Measurements from ENCODE around the gene CR1. TPM values are rescaled to one million over a fixed set of nuclear protein-coding genes. Genes with fewer than 3 reads are reported as not detected.

CR1 gene
- total and polyA plus RNA-seq, 9 of the 15 experiments (the other 6 are each of a cell fraction or from before 2014, with no cell fraction given), result 0.07 to 0.47 (median 0.18) TPM

DNA sequence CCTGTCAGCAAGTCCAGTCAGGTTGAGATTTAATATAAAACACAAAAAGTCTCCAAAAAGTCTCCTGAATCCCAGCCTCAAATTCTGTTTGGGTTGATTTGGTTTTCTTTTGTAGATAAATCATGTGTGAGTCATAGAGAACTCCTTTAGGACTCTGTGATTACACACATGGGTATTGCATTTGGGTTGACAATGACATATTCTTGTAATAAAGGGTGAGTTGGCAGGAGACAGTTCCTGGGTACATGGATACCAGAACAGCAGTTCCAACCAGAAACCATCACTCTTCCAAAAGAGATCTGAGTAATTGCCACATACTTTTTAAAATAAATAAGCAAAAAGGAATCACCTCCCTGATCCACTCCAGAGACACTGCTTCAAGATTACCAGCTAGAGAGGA, 32.9 kb upstream of the CR1 start (continued):
- peak; percentile 73 for TF ChIP-seq MEIS2 (IDR thresholded peaks at IDR 0.05; ENCODE audit: partially characterized antibody)
- no peak for TF ChIP-seq ZBTB17 (CRISPR knock-in tag; IDR thresholded peaks at IDR 0.05)
- TF ChIP-seq NFXL1 (CRISPR knock-in tag; IDR thresholded peaks at IDR 0.05), result no peak
- no peak for TF ChIP-seq HMG20B (CRISPR knock-in tag; IDR thresholded peaks at IDR 0.05)

DNA sequence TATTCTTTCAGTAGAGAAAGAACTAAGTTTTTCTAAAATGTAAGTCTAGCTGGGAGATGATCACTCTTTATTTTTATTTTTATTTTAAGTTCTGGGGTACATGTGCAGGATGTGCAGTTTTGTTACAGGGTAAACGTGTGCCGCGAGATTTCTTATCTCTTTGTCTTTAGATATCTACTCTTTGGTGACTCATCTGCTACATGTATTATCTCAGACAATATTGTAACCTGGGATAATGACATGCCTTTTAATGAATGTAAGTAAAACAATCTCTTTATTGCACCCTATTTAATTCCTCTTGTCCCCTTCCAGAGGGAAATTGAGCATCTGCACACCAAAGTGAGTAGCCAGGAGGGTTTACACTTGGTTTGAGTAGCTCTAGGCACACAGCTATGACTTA, 32.4 kb upstream of the CR1 start:
- H3K4me2 ChIP-seq (ENCODE audit: insufficient read depth, low read length), result peak overlapping the region; percentile 36; the same call in 1 of the 2 replicates
- ATAC-seq, result peak; percentile 32; the same call in 1 of the 3 replicates
- H3K27ac ChIP-seq (ENCODE audit: extremely low read depth, low read depth, low read length), result no peak overlapping the region; the same call in 2 of the 3 replicates
- ChIA-PET POLR2A (interaction anchor here (0.7 to 1.9 kb wide), 4 partner anchors 9 to 56 kb away, joined by 3 to 7 read pairs (median 4); no protein-coding TSS in a partner anchor), CTCF (ENCODE audit: low intra/inter-chr PET ratio) (interaction anchor here (0.6 kb wide), 1 partner anchor 614 kb away, joined by 3 read pairs; no protein-coding TSS in a partner anchor)
- H2AFZ ChIP-seq (ENCODE audit: low read depth, low read length), result no peak overlapping the region
- H3K9ac ChIP-seq (ENCODE audit: insufficient read depth in 1 of 2, low read depth in 2 of 2, low read length in 2 of 2), result no peak overlapping the region
- no peaks in the 10 kb centered on the region for H3K27me3 ChIP-seq (ENCODE audit: control insufficient read depth in 2 of 2, insufficient read depth in 2 of 2, low read length in 2 of 2)
- WGBS (ENCODE audit: insufficient coverage, low coverage, missing lambda C conversion rate), result 1% methylated on average over 3 of the region's 3 CpGs
- intact Hi-C loops (cut with micrococcal nuclease) (no loop called here), in situ Hi-C loops (cut with MboI) (no loop called here)
- H3K9me3 ChIP-seq (replicated peaks; ENCODE audit: control insufficient read depth, insufficient read depth, low read depth, low read length), result no peaks in the 10 kb centered on the region
- DNase-seq (ENCODE audit: extremely low read depth in 1 of 4, low spot score in 3 of 4), result no peak
- H3K79me2 ChIP-seq (ENCODE audit: control insufficient read depth, insufficient read depth, low read length), result no peaks in the 10 kb centered on the region
- no peaks in the 10 kb centered on the region for H3K9me1 ChIP-seq (ENCODE audit: control insufficient read depth, insufficient read depth, low read length)
- FAIRE-seq, result no peak
- TF ChIP-seq ZNF124 (CRISPR knock-in tag; IDR thresholded peaks at IDR 0.05), result no peak
- TF ChIP-seq ZNF583 (CRISPR knock-in tag; IDR thresholded peaks at IDR 0.05), result no peak
- TF ChIP-seq ARID1B (IDR thresholded peaks at IDR 0.05), result peak; percentile 61
- peak; percentile 54; the same call in 1 of the 2 replicates for TF ChIP-seq SMARCE1 (IDR thresholded peaks at IDR 0.05)
- peak; percentile 65 for TF ChIP-seq ATF3 (IDR thresholded peaks at IDR 0.05)
- no peak for TF ChIP-seq ATF3 (CRISPR knock-in tag; conservative IDR thresholded peaks at IDR 0.05)
- TF ChIP-seq HMG20A (CRISPR knock-in tag; conservative IDR thresholded peaks at IDR 0.05), result no peak
- peak; percentile 47 for TF ChIP-seq CBFA2T3 (IDR thresholded peaks at IDR 0.05)
- TF ChIP-seq RNF2 (IDR thresholded peaks at IDR 0.05), result no peak
- no peak for TF ChIP-seq DIDO1 (tag; IDR thresholded peaks at IDR 0.05; ENCODE audit: low read depth)
- TF ChIP-seq DPF2 (IDR thresholded peaks at IDR 0.05), result peak; percentile 30; the same call in 1 of the 2 replicates
- peak; percentile 84 for TF ChIP-seq JUND (IDR thresholded peaks at IDR 0.05; ENCODE audit: borderline replicate concordance, low read depth, low read length)
- peak; percentile 73 for TF ChIP-seq JUND (tag; IDR thresholded peaks at IDR 0.05; ENCODE audit: borderline replicate concordance, low read depth, low read length)
- peak; percentile 83 for TF ChIP-seq FOSL1 (tag; conservative IDR thresholded peaks at IDR 0.05)
- no peak for TF ChIP-seq HDAC6 (IDR thresholded peaks at IDR 0.05; ENCODE audit: low read depth, low read length)
- TF ChIP-seq SOX6 (IDR thresholded peaks at IDR 0.05), result peak; percentile 77
- no peaks in the 10 kb centered on the region for H3K36me3 ChIP-seq (ENCODE audit: control insufficient read depth, insufficient read depth, low read length)
- H3K4me1 ChIP-seq (replicated peaks in 1 of 2; ENCODE audit: control insufficient read depth in 2 of 2, insufficient read depth in 2 of 2, low read length in 2 of 2), result peaks cover 0 to 22% of the 10 kb centered on the region in 2 experiments; a peak in 2 of 5 replicates
- H3K4me3 ChIP-seq, result no peak overlapping the region
- no TSS peak for BruUV-seq (replicated peaks)
- no peaks in the 10 kb centered on the region for H4K20me1 ChIP-seq (replicated peaks; ENCODE audit: control insufficient read depth, insufficient read depth, low read length)
